Uterus (tissue), 4 donors: ENCODE measurements around the gene HOXA11. TPM values are rescaled to one million over a fixed set of nuclear protein-coding genes. Genes with fewer than 3 reads are reported as not detected.

ENCODE experiments used
- DNase-seq, 2 donors: peaks; one replicate each; pipeline ENCODE4 v3.0.0-alpha.2; 2019 to 2020
- H3K27ac ChIP-seq, 2 donors: fragments of 200-600 bp; sonication (generic); 1 replicate in 1 of 2; 2 replicates in 1 of 2; pipeline ENCODE4 v1.5.1; 2016 to 2018
- H3K27me3 ChIP-seq, 2 donors: fragments of 200-600 bp; sonication (generic); one replicate each; pipeline ENCODE4 v1.5.1; 2018 to 2019; ENCODE audit warnings: control low read depth in 1 of 2
- H3K36me3 ChIP-seq, 2 donors: fragments of 200-600 bp; sonication (generic); one replicate each; pipeline ENCODE4 v1.5.1; 2019; ENCODE audit warnings: control low read depth in 1 of 2
- H3K4me1 ChIP-seq, 2 donors: fragments of 200-600 bp; sonication (generic); one replicate each; pipeline ENCODE4 v1.5.1; 2018 to 2019; ENCODE audit warnings: control low read depth in 1 of 2
- H3K4me3 ChIP-seq, 2 donors: fragments of 200-600 bp; sonication (generic); 1 replicate in 1 of 2; 2 replicates in 1 of 2; pipeline ENCODE4 v1.5.1; 2018 to 2019; ENCODE audit warnings: mild to moderate bottlenecking in 1 of 2
- H3K9me3 ChIP-seq, 2 donors: fragments of 200-600 bp; sonication (generic); one replicate each; pipeline ENCODE4 v1.5.1; 2019; ENCODE audit warnings: control low read depth in 1 of 2
- CTCF ChIP-seq, 4 experiments: fragments of 200-600 bp in 2 of 4; fragments of 450-650 bp in 2 of 4; sonication (generic) in 2 of 4; IDR thresholded peaks; one replicate each; pipeline ENCODE4 v1.5.1; 2016 to 2019; ENCODE audit warnings: antibody characterized with exemption in 4 of 4, mild to moderate bottlenecking in 2 of 4, moderate library complexity in 1 of 4
- POLR2A ChIP-seq, 2 donors: fragments of 450-650 bp; IDR thresholded peaks; one replicate each; pipeline ENCODE4 v1.6.1; 2016; ENCODE audit warnings: antibody characterized with exemption in 2 of 2, mild to moderate bottlenecking in 1 of 2, moderate library complexity in 1 of 2
- intact Hi-C: fragments of 100-400 bp; cut with DNase I; formaldehyde crosslinking; loops from one replicate; pipeline ENCODE4 v1.15.1; 2023; ENCODE audit warnings: low total_unique reads
- total RNA-seq, 4 donors: library from RNA; depleted of rRNA in 3 of 4; stranded (reverse); fragments of >200 nt in 3 of 4; gene quantifications; one replicate each; pipeline versions ENCODE4 v1.1.0 to v1.2.4, GENCODE V29; 2014 to 2023
- donor health status: DM: yes; HTN: yes; CAD: no.

HOXA11 gene
- total RNA-seq, 4 donors from 2014 or later = 32.4 to 82.0 (median 57.8) TPM

GRCh38 chr7:27202862-27203134, 17.8 kb upstream of the HOXA11 start:
- Histone ChIP-seq H3K9me3 (no peaks in the 10 kb centered on the region), H3K4me1 (peaks cover 0 to 11% of the 10 kb centered on the region in 2 donors), H3K27me3 (peaks cover 40 to 76% of the 10 kb centered on the region in 2 donors), H3K36me3 (no peaks in the 10 kb centered on the region), H3K4me3 (no peak overlapping the region), H3K27ac (no peak overlapping the region)
- no peak for DNase-seq
- TF ChIP-seq CTCF (IDR thresholded peaks at IDR 0.05) = no peak
- intact Hi-C loops = no loop called here

DNA sequence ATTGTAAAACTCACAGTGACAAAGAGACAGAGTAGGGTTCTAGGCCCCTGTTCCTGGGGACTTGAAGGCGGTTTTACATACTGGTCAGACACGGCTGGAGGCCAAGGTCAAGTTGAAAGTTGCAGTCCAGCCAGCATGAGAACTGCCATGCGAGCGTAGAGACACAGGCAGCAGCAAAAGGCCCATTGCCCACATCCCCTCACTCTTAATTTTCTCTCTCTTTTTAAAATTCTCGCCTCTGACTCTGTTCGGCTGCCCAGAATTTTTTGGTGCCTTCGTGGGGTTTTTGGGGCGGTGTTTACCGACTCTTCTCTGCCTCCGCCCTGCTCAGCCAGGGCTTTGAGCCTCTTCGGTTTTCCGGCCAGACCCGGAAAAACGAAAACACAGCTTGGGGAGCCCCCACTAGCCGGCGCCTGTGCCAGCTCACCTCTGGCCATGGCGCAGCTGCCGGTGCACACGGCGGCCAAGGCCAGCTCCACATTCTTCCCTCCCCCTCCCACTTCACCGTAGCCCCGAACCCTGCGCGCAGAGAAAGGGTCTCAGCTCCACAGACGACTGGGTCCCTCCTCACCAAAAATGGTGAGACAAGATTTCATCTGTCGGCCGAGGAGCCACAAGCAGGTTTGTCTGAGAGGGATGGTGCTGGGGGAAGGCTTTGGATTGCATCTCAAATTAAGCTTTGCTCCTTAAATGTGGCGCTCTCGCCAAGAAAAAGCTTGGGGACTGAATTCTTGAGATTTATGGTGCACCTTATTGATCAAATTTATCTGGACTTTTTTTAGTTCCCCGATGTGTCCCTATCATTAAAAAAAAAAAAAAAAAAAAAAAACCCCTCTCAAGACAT, 17.2 kb upstream of the HOXA11 start:
- Histone ChIP-seq H3K27me3 (peaks cover 46 to 82% of the 10 kb centered on the region in 2 donors), H3K4me1 (peaks cover 0 to 11% of the 10 kb centered on the region in 2 donors), H3K9me3 (no peaks in the 10 kb centered on the region), H3K27ac (no peak overlapping the region), H3K36me3 (no peaks in the 10 kb centered on the region), H3K4me3 (no peak overlapping the region)
- intact Hi-C loops = no loop called here
- DNase-seq = no peak
- TF ChIP-seq POLR2A (IDR thresholded peaks at IDR 0.05) (no peak), CTCF (IDR thresholded peaks at IDR 0.05) (no peak)

DNA sequence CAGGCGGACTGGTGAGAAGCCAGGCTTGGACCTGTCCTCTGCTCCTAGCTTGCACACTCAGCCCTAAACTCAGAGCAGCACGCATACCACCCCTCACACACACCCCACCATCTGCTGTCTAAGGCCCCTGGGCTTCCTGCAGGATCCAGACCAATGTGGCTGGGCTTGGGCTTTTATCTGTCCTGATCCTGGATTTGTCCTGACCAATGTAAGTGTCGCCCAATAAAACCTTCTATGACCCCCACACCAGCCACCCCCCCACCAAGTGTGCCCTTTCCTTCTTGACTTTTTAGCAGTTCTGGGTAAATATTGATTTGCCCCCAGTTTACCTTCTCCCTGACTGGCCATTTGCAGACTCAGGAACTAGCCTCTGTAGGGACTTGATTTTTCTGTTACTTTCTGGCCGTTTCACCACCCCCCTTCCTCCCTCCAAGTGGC, 16.6 kb upstream of the HOXA11 start:
- Histone ChIP-seq H3K4me3 (no peak overlapping the region), H3K36me3 (no peaks in the 10 kb centered on the region), H3K27me3 (peaks cover 47 to 85% of the 10 kb centered on the region in 2 donors), H3K27ac (no peak overlapping the region), H3K9me3 (no peaks in the 10 kb centered on the region), H3K4me1 (peaks cover 0 to 11% of the 10 kb centered on the region in 2 donors)
- DNase-seq = no peak
- intact Hi-C loops = no loop called here
- no peak for TF ChIP-seq POLR2A (IDR thresholded peaks at IDR 0.05)
- TF ChIP-seq CTCF (IDR thresholded peaks at IDR 0.05) = no peak

GRCh38 chr7:27200761-27201579, 15.9 kb upstream of the HOXA11 start:
- no peaks in the 10 kb centered on the region for H3K9me3 ChIP-seq
- DNase-seq = no peak
- peaks cover 0 to 11% of the 10 kb centered on the region in 2 donors for H3K4me1 ChIP-seq
- no peaks in the 10 kb centered on the region for H3K36me3 ChIP-seq
- H3K27me3 ChIP-seq = peaks cover 47 to 80% of the 10 kb centered on the region in 2 donors
- TF ChIP-seq CTCF (IDR thresholded peaks at IDR 0.05) (no peak), POLR2A (IDR thresholded peaks at IDR 0.05) (no peak)
- peak overlapping the region in 1 of 2 donors; percentile 24 for H3K4me3 ChIP-seq
- peak overlapping the region in 1 of 2 donors; percentile 8 for H3K27ac ChIP-seq
- intact Hi-C loops = no loop called here
